AML-193 (cell line): ENCODE measurements around the gene PRICKLE2.

ENCODE experiments used
- DNase-seq, 2 experiments: peaks; one replicate each; lab custom pipeline; 2025; lab: John Stamatoyannopoulos, UW

The PRICKLE2 gene

GRCh38 chr3:64067506-64068346, 157.5 kb downstream of the PRICKLE2 start:
- DNase-seq = no peak

- no peak for DNase-seq
Measured at GRCh38 chr3:64064804-64065203, 160.5 kb downstream of the PRICKLE2 start.

- DNase-seq = no peak
Measured at GRCh38 chr3:64063983-64064438, 161.3 kb downstream of the PRICKLE2 start.

GRCh38 chr3:64063207-64063982, 161.9 kb downstream of the PRICKLE2 start:
- no peak for DNase-seq

- DNase-seq = no peak
Measured at GRCh38 chr3:64061628-64062027, 163.6 kb downstream of the PRICKLE2 start.

GRCh38 chr3:64059484-64060175, 165.6 kb downstream of the PRICKLE2 start:
- no peak for DNase-seq

GRCh38 chr3:64058566-64058965, 166.7 kb downstream of the PRICKLE2 start:
- DNase-seq = no peak

- no peak for DNase-seq
Measured at GRCh38 chr3:64057231-64057630, 168.0 kb downstream of the PRICKLE2 start.

GRCh38 chr3:64056606-64057180, 168.6 kb downstream of the PRICKLE2 start:
- DNase-seq = no peak

- no peak for DNase-seq
Measured at GRCh38 chr3:64055076-64055475, 170.2 kb downstream of the PRICKLE2 start.

GRCh38 chr3:64054488-64054887, 170.8 kb downstream of the PRICKLE2 start:
- DNase-seq = no peak

- DNase-seq = no peak
Measured at GRCh38 chr3:64053581-64053980, 171.7 kb downstream of the PRICKLE2 start.

GRCh38 chr3:64053117-64053516, 172.1 kb downstream of the PRICKLE2 start:
- DNase-seq = no peak

GRCh38 chr3:64049832-64050231, 175.4 kb downstream of the PRICKLE2 start:
- DNase-seq = no peak

- DNase-seq = no peak
Measured at GRCh38 chr3:64049136-64049535, 176.1 kb downstream of the PRICKLE2 start.

- peak; percentile 97 for DNase-seq
Measured at GRCh38 chr3:64048631-64049061, 176.6 kb downstream of the PRICKLE2 start.

- DNase-seq = no peak
Measured at GRCh38 chr3:64047787-64048186, 177.5 kb downstream of the PRICKLE2 start.

GRCh38 chr3:64046996-64047594, 178.2 kb downstream of the PRICKLE2 start:
- DNase-seq = no peak

- DNase-seq = no peak
Measured at GRCh38 chr3:64046592-64046991, 178.7 kb downstream of the PRICKLE2 start.

GRCh38 chr3:64042952-64043351, 182.3 kb downstream of the PRICKLE2 start:
- no peak for DNase-seq
